ENCODE results near the gene TRIM7. TPM values are rescaled to one million over a fixed set of nuclear protein-coding genes. Genes with fewer than 3 reads are reported as not detected.

TRIM7 gene
- total and polyA plus RNA-seq, 2 donors (not counting 1 experiment from before 2014, with no cell fraction given) = 1.7 to 7.4 TPM

DNA sequence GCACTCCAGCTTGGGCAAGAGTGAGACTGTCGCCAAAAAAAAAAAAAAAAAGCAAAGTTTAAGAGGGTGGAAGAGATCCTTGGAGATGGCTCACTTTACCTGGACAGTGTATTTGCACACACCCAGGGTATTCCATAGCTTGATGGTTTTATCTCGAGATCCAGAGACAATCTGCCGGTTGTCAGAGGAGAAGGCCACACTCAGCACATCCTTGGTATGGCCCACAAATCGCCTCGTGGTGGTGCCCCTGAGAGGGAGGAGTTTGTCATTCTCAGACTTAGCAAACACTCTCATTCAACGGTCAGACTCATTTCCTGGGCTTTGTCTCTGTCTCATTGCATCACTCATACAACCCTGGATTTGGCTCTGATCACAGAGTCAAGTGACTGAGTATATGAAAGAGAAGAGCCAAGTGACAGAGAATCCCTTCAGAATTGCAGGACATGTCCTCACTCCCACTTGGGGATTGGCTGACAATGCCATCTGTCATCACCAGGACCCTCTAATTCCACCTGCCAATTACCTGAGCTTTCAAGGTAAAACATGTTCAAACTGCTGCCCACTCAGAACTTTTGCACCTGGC, 36.5 kb upstream of the TRIM7 start:
- Mint-ChIP-seq H3K27me3 (no peaks in the 10 kb centered on the region), H3K4me1 (peaks cover 56% of the 10 kb centered on the region), H3K4me3 (peak overlapping the region; percentile 99), H3K9me3 (ENCODE audit: insufficient read depth) (no peaks in the 10 kb centered on the region), H3K27ac (peak overlapping the region; percentile 96)
- DNase-seq (no peak), ATAC-seq (ENCODE audit: low read depth) (no peak)
- peaks cover 51% of the 10 kb centered on the region for H3K79me2 ChIP-seq (ENCODE audit: control insufficient read depth, insufficient read depth, low read length)
- no peaks in the 10 kb centered on the region for H3K9me3 ChIP-seq (ENCODE audit: control extremely low read depth in 1 of 3, control insufficient read depth in 2 of 3, insufficient read depth in 1 of 3, low read length in 2 of 3)
- H3K4me2 ChIP-seq (replicated peaks; ENCODE audit: low read depth, low read length, poor library complexity, severe bottlenecking) = peak overlapping the region; percentile 83
- H3K9ac ChIP-seq (ENCODE audit: low read length) = peak overlapping the region; percentile 76
- 33% methylated on average over 5 of the region's 6 CpGs for WGBS (ENCODE audit: insufficient coverage)
- H3K27me3 ChIP-seq (replicated peaks in 1 of 4; ENCODE audit: control extremely low read depth in 1 of 4, control insufficient read depth in 3 of 4, insufficient read depth in 4 of 4, low read length in 3 of 4) = no peaks in the 10 kb centered on the region
- ChIA-PET POLR2A (interaction anchor here (0.7 to 6.9 kb wide), 3 partner anchors 12 to 20 kb away, joined by 3 to 46 read pairs (median 45); partner anchors contain the start of genes TRIM41 and TRIM52), CTCF (interaction anchor here (0.8 to 3.1 kb wide), 4 partner anchors 16 to 57 kb away, joined by 3 to 9 read pairs (median 4); partner anchors contain the start of gene TRIM41)
- H3K4me3 ChIP-seq (ENCODE audit: control extremely low read depth in 1 of 5, extremely low read depth in 1 of 5, insufficient read depth in 1 of 5, low read depth in 2 of 5, low read length in 4 of 5) = peak overlapping the region in 1 of 5 experiments; percentile 70
- H2AFZ ChIP-seq (ENCODE audit: insufficient read depth, low read depth, low read length, poor library complexity, severe bottlenecking) = no peak overlapping the region
- intact Hi-C loops (cut with micrococcal nuclease) = loop anchor here (5.0 kb wide), 2 partner anchors 34 to 439 kb away; partner anchors contain the start of genes MGAT1 and TRIM7
- H3K4me1 ChIP-seq (ENCODE audit: control insufficient read depth in 2 of 2, insufficient read depth in 2 of 2, low read length in 2 of 2) = peaks cover 29 to 39% of the 10 kb centered on the region in 2 donors
- H4K20me1 ChIP-seq (ENCODE audit: control insufficient read depth, insufficient read depth, low read length, poor library complexity, severe bottlenecking) = peaks cover 60% of the 10 kb centered on the region
- H3K27ac ChIP-seq (ENCODE audit: low read length in 2 of 2) = peak overlapping the region in 1 of 2 donors; percentile 84
- TF ChIP-seq EZH2 (IDR thresholded peaks at IDR 0.05; ENCODE audit: borderline replicate concordance, insufficient read depth, low read depth, low read length, poor library complexity, severe bottlenecking) = no peak
- TF ChIP-seq, protein P1, sequence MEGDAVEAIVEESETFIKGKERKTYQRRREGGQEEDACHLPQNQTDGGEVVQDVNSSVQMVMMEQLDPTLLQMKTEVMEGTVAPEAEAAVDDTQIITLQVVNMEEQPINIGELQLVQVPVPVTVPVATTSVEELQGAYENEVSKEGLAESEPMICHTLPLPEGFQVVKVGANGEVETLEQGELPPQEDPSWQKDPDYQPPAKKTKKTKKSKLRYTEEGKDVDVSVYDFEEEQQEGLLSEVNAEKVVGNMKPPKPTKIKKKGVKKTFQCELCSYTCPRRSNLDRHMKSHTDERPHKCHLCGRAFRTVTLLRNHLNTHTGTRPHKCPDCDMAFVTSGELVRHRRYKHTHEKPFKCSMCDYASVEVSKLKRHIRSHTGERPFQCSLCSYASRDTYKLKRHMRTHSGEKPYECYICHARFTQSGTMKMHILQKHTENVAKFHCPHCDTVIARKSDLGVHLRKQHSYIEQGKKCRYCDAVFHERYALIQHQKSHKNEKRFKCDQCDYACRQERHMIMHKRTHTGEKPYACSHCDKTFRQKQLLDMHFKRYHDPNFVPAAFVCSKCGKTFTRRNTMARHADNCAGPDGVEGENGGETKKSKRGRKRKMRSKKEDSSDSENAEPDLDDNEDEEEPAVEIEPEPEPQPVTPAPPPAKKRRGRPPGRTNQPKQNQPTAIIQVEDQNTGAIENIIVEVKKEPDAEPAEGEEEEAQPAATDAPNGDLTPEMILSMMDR (IDR thresholded peaks at IDR 0.05) = no peak
- peaks cover 10 to 60% of the 10 kb centered on the region in 2 experiments for H3K36me3 ChIP-seq (replicated peaks in 1 of 2; ENCODE audit: control extremely low read depth in 1 of 2, control insufficient read depth in 1 of 2, extremely low read depth in 1 of 2, insufficient read depth in 2 of 2, low read length in 1 of 2)

DNA sequence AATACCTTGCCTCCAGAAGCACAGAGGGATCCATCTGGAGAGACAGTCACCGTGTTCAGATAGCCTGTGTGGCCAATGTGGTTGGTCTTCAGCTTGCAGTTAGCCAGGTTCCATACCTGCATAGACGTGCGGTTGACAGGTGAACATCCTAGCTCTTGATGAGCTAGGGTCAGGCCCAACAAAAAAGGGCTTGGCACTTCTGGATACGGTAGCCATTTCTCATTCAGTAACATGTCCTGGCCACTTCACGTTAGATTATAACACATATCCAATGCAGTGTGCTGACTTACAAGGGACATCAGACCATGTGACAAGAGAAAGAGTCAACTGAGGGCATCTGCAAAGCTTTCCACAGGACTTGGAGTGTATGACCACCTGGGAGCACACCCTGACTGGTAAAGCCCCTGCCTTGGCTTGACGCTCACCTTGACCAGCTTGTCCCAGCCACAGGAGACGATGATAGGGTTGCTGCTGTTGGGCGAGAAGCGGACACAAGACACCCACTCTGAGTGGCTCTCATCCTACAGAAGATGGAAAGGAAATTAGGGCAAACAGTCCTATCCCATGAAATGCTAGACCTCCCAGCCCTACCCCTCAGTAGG, 34.2 kb upstream of the TRIM7 start:
- ChIA-PET CTCF (interaction anchor here (1.6 kb wide), 1 partner anchor 55 kb away, joined by 3 read pairs; no protein-coding TSS in a partner anchor), POLR2A (interaction anchor here (0.6 to 6.9 kb wide), 2 partner anchors 16 to 1544 kb away, joined by 3 to 45 read pairs; partner anchors contain the start of gene TRIM41)
- Histone ChIP-seq H4K20me1 (ENCODE audit: control insufficient read depth, insufficient read depth, low read length, poor library complexity, severe bottlenecking) (peaks cover 67% of the 10 kb centered on the region), H3K9me3 (ENCODE audit: control extremely low read depth in 1 of 3, control insufficient read depth in 2 of 3, insufficient read depth in 1 of 3, low read length in 2 of 3) (no peaks in the 10 kb centered on the region), H3K36me3 (replicated peaks in 1 of 2; ENCODE audit: control extremely low read depth in 1 of 2, control insufficient read depth in 1 of 2, extremely low read depth in 1 of 2, insufficient read depth in 2 of 2, low read length in 1 of 2) (peaks cover 11 to 81% of the 10 kb centered on the region in 2 experiments), H3K27ac (ENCODE audit: low read length in 2 of 2) (no peak overlapping the region), H3K27me3 (replicated peaks in 1 of 4; ENCODE audit: control extremely low read depth in 1 of 4, control insufficient read depth in 3 of 4, insufficient read depth in 4 of 4, low read length in 3 of 4) (no peaks in the 10 kb centered on the region), H3K4me2 (replicated peaks; ENCODE audit: low read depth, low read length, poor library complexity, severe bottlenecking) (no peak overlapping the region), H3K4me1 (ENCODE audit: control insufficient read depth in 2 of 2, insufficient read depth in 2 of 2, low read length in 2 of 2) (peaks cover 14 to 19% of the 10 kb centered on the region in 2 donors), H3K79me2 (ENCODE audit: control insufficient read depth, insufficient read depth, low read length) (peaks cover 35% of the 10 kb centered on the region), H3K9ac (ENCODE audit: low read length) (no peak overlapping the region), H2AFZ (ENCODE audit: insufficient read depth, low read depth, low read length, poor library complexity, severe bottlenecking) (no peak overlapping the region), H3K4me3 (ENCODE audit: control extremely low read depth in 1 of 5, extremely low read depth in 1 of 5, insufficient read depth in 1 of 5, low read depth in 2 of 5, low read length in 4 of 5) (no peak overlapping the region)
- Mint-ChIP-seq H3K4me1 (peaks cover 38% of the 10 kb centered on the region), H3K9me3 (ENCODE audit: insufficient read depth) (no peaks in the 10 kb centered on the region), H3K27me3 (no peaks in the 10 kb centered on the region), H3K27ac (no peak overlapping the region), H3K4me3 (no peak overlapping the region)
- 93% methylated on average over 5 of the region's 9 CpGs for WGBS (ENCODE audit: insufficient coverage)
- TF ChIP-seq, protein P1 (IDR thresholded peaks at IDR 0.05) = no peak
- TF ChIP-seq EZH2 (IDR thresholded peaks at IDR 0.05; ENCODE audit: borderline replicate concordance, insufficient read depth, low read depth, low read length, poor library complexity, severe bottlenecking) = no peak
- intact Hi-C loops (cut with micrococcal nuclease) = no loop called here
- ATAC-seq (ENCODE audit: low read depth) (no peak), DNase-seq (no peak)
